ENCODE data around the gene MBOAT1. TPM values are rescaled to one million over a fixed set of nuclear protein-coding genes. Genes with fewer than 3 reads are reported as not detected.

The MBOAT1 gene
- total RNA-seq, 1 experiment from 2014 or later: 9.7 TPM

DNA sequence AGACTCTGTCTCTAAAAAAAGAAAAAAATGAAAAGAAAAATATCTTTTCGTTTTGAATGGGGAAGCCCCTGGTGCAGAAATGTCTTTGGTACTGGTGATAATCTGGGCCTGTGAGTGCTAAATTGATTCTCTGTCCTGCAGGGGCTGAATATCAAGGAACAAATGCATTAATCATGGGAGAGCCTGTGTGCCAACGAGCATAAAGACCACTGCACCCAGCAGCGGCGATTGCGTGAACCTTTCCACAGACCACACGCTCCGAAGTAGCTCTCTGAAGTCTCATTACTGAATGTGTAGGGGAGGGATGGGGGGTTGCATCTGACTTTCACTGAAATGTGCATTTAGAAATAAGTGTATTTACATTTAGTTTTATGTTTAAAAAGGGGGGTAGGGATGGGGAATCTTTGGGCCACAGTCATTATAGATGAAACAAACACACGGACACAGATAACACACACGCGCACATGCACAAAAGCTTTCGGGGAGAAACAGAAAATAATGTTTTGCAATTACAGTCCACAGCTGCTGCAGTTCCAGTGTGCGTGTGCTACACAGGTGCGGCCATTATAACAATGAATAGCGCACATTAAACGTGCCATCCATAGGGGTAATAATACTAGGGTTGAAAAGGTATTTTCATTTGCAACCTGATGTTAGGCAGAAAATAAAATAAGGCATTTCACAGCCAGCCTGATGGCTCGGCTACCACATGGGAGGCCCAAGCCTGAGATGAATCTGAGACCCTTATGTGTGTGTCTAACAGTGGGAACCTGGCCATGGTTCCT is 154.0 kb downstream of the MBOAT1 start:
- DNase-seq (ENCODE audit: extremely low read depth, low read depth): no peak

DNA sequence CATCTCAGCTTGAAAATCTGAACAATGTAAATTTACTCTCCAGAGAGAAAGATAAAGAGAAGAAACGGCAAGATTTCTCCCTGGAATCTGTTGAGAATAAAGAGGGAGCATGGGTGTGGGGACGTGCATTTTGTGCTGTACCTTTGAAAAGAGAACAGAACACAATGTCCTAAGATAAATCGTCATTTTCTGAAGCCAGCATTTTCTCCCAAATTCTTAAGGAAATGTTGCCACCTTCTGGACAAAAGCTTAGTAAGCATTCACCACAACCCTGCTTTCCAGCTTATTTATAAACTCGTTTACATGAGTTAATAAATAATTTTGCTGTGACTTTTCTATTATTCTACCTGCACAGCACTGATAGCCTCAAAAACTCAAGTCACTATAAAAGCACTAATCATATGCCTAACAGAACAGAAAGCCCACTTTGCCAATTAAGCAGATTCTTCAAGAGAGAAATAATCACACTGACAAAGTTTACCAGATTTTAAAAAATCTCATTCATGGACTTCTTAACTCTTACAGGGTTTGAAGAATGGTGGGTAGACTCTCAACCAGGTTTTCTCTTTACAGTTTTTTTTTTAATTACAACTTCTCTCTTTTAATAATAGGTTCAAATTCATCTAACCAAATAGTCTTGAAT is 155.8 kb downstream of the MBOAT1 start:
- peak; percentile 31 for DNase-seq (ENCODE audit: extremely low read depth, low read depth)

DNA sequence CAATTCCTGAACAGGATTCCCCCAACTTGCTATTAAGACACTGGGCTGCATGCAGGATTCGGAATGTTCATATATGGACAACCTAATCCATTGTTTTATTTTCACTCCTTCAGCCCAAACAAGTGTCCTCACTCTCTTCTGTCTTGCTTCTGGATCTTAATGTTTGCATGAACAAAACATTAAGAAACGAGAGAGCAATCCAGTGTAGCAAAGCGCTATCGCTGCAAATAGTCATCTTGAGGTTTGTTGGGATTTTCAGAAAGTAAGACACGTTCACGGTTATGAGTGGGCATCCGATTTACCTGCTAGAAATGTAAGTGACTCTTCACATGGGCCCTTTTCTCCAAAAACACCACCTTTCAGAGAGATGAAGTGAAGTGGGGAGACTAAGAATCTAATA is 156.4 kb downstream of the MBOAT1 start:
- no peak for DNase-seq (ENCODE audit: extremely low read depth, low read depth)

Other genes with a start within 250 kb of the MBOAT1 start
- 11.3 and 13.1 TPM in 2 replicates for gene E2F3, start 189.4 kb upstream of the MBOAT1 start, total RNA-seq (2014; rRNA removed; shearing (Covaris generic))